Measurements from ENCODE around the gene SUMF1.
"Not testable (repeated sequence)": the region's sequence is repeated elsewhere in the genome, so short reads cannot be mapped to it uniquely, and the experiment has no call there.

Gene SUMF1

GRCh38 chr3:4458961-4459360, 8.1 kb downstream of the SUMF1 start:
- no peak for DNase-seq

- not testable (repeated sequence) for DNase-seq
These were observed 10.3 kb downstream of the SUMF1 start for GRCh38 chr3:4456780-4457179.

- no peak for DNase-seq
These were observed 12.9 kb downstream of the SUMF1 start for GRCh38 chr3:4454142-4454541.

GRCh38 chr3:4449043-4449805, 17.8 kb downstream of the SUMF1 start:
- no peak for DNase-seq

GRCh38 chr3:4448187-4448586, 18.9 kb downstream of the SUMF1 start:
- DNase-seq, result no peak

DNA sequence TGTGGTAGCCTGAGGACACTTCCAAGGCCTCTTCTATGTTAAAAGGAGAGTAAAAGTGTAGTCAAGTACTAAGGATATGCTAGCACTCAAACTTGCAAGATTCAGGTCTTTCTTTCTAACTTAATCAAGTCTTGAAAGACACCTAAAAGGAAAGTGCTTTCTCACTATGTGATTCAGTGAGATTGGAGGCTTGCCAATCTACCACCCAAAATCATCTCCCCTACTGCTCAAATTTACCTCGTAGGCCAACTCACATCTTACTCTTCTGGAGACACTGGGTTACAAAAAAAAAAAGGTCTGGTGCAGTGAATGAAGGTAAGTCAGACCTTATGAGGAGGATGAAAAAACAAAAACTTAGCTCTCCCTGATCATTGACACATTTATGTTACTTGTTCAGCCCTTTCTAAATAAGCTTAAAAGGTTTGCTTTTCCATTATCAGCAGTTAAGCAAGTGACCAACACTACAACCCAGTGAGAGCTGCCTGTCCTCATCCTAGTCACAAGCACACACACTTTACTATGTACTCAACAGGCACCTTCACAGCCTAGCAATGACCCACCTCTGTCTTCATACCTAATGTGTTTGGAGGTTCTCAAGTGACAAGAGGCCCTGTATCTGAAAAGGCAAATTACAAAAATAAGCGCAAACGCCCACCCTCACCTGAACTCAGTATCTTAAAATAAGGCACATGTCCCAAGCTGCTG, 19.6 kb downstream of the SUMF1 start:
- no peak for DNase-seq

- DNase-seq, result no peak
These were observed 26.1 kb downstream of the SUMF1 start for GRCh38 chr3:4440951-4441350.

- no peak for DNase-seq
These were observed 28.8 kb downstream of the SUMF1 start for GRCh38 chr3:4438296-4438695.

DNA sequence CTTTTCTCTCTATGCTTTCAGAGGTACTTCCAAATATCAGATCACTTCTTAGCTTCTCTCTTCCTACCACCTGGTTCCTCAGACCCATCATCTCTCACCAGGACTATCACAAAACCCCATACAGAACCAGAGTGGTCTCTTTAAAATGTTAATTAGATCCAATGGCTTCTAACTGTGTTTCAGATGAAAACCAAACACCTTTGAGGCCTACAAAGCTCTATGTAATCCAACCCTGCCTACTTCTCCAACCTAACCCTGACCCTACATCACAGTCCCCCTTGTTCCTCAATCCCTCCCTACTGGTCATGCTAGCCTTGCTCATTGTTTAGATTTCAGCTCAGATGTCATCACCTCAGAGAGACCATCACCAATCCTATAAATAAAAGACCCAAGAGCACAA, 34.8 kb downstream of the SUMF1 start:
- no peak for DNase-seq

- no peak for DNase-seq
These were observed 37.3 kb downstream of the SUMF1 start for GRCh38 chr3:4429648-4430350.

DNA sequence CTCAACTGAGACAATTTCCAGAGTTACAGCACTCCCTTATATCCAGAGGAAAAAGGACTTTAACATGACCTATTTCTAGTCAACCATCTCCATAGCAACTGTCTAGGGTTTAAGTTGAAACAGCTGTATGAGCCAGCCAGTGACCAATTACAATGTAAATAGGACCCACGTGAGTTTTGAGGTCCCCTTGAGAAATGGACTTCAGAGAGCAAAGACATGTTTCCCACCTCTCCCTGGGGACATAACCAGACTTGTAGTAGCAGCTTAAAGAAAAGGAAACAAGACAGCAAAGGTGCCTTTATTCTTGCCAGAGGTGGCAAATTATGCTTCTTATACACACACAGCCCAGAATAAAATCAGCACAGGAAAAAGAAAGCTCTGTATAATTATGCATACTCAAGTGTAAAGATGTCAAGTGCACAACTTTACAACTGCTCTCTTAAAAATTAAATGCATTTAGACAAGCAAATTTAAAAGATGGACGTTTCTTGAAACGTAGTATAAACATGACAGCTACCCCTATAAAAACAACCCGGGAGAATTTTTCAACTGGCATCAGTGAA, 40.2 kb downstream of the SUMF1 start:
- no peak for DNase-seq

DNA sequence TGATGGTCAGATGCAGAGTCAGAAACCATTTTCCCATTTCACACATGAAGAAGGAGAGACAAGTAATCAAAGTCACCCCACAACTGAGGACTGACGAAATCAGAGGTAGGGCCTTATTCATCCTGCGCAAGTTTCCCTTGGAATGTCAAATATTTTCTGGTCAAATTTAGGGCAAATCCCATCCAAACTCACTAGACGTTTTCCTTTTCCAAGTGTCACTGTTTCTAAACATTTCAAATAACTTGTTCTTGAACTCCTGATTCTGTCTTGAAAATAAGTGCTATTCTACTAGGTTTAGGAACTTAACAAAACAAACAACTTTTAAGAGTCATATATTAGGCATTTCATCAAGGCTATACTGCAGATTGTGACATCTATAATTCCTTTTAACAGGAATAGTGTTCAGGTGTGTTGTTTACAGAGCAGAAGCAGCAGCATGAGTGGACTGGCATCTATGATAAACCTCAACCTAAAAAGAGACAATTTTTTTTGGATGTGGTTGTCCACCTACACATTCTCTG, 40.7 kb downstream of the SUMF1 start:
- DNase-seq, result no peak

DNA sequence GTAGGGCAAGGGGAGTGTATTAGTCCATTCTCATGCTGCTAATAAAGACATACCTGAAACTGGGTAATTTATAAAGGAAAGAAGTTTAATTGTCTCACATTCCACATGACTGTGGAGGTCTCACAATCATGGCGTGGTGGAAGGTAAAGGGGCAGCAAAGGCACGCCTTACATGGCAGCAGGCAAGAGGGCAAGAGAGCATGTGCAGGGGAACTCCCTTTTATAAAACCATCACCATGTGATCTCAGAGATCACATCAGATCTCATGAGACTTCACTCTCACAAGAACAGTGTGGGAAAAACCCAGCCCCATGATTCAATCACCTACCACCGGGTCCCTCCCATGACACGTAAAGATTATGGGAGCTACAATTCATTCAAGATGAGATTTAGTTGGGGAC, 41.4 kb downstream of the SUMF1 start:
- DNase-seq, result no peak

- DNase-seq, result no peak
These were observed 42.0 kb downstream of the SUMF1 start for GRCh38 chr3:4425055-4425454.

- DNase-seq, result no peak
These were observed 45.9 kb downstream of the SUMF1 start for GRCh38 chr3:4421121-4421520.

- no peak for DNase-seq
These were observed 47.1 kb downstream of the SUMF1 start for GRCh38 chr3:4419920-4420319.

DNA sequence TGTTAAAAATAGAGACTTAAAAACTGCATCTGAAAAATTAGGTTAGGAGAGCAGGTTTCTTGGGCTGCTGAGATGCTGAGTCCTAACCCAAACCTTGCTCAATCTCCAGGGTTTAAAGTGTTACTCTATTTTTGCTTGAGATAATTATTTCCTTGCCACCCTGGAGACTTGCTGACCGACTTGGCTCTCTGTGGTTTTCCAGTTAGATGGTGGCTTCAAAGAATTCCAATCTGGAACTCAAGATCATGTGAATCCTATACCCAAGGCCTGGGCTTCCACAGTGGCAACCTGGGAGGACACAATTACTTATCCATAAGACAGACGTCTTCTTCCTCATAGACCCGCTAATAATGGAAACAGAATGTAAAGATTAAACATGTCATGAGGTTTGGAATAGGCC, 47.7 kb downstream of the SUMF1 start:
- no peak for DNase-seq

GRCh38 chr3:4418156-4418555, 48.9 kb downstream of the SUMF1 start:
- DNase-seq, result no peak

DNA sequence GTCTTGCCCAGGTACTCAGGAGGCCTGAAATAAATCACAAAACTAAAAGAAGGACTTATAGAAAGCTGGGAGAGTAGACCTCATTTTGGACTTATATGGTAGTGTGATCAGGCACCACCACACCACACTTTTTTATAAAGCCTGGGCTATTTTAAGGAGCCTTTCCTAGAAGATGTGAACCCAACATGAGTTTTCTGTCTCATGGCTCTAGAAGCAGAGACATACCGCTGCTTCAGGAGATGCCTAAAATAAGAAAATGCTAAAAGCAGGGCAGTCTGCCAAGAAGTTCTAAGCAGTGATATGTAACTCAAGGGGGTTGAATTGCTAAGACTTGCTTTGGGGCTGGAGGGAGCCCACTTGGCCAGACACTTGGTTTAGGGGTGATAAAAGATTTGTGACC, 49.6 kb downstream of the SUMF1 start:
- DNase-seq, result no peak

DNA sequence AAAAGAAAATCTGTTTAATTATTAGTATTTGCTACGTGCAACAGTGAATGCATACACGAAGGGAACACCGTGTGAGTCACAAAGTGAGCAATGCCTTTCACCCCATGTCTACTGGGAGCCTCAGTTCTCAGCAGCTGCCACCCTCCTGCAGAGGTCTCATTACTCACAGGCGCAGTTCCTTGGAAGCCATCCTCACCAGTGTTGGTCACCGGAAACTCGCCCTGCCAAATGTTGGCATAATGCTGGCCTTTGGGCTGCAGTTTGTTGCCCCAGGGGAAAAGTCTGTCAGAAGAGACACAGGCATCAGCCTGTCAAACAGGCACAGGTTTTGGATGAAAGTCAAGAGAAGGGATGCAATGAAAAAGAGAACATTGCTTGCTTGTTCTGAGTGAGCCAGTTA, 50.1 kb downstream of the SUMF1 start:
- DNase-seq, result no peak

- no peak for DNase-seq
These were observed 50.6 kb downstream of the SUMF1 start for GRCh38 chr3:4416427-4416945.

DNA sequence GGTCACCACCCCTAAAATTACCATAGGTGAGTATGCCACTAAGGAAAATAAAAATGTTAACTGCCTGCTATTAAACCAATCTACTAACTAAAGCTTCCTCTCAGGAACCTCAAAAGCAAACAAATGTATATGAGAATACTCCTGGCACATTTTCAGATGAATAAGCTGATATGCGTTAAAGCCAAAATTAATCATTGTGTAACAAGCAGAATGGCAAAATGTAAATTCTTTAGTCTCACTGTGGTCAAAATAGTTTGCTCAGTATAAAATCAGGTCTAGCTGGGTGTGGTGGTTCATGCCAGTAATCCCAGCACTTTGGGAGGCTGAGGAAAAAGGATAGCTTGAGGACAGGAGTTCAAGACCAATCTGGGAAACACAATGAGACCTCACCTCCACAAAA, 53.6 kb downstream of the SUMF1 start:
- no peak for DNase-seq

DNA sequence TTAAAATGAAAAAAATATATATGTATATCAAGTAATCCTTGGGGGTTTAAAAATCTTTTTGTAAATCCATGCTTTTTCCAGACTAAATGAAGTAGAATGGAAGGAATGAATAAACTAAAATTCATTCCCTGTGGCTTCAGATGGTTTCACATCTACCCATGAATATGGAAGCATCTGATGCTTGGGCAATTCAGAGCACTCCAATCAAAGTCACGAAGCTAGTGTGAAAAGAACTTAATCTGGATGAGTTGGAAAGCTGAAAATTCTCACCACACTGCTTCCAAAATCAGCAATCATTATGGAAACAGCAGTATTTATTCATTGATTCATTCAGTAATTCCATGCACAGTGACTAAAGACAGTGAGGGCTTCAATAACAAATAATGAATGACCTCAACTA, 55.2 kb downstream of the SUMF1 start:
- no peak for DNase-seq
